H9 (cell line): ENCODE measurements around the gene CDR2. TPM values are rescaled to one million over a fixed set of nuclear protein-coding genes. Genes with fewer than 3 reads are reported as not detected.

Experiments
- DNase-seq: peaks from one replicate; pipeline ENCODE4 v3.0.0-alpha.2; 2017
- H2AFZ ChIP-seq: one replicate; pipeline ENCODE4 v1.6.1; 2013; ENCODE audit warnings: mild to moderate bottlenecking, low read length, control low read depth, moderate library complexity
- H2AK5ac ChIP-seq: 2 replicates; pipeline ENCODE4 v1.6.1; 2013; ENCODE audit warnings: low read length, control low read depth, mixed read lengths; ENCODE audit not compliant: insufficient read length
- H2BK120ac ChIP-seq: one replicate; pipeline ENCODE4 v1.6.1; 2013; ENCODE audit warnings: low read depth, mild to moderate bottlenecking, low read length, control low read depth, inconsistent platforms; ENCODE audit not compliant: poor library complexity, severe bottlenecking
- H2BK12ac ChIP-seq: 2 replicates; pipeline ENCODE4 v1.6.1; 2013; ENCODE audit warnings: low read length, control low read depth, mixed read lengths, low read depth; ENCODE audit not compliant: insufficient read length
- H2BK15ac ChIP-seq: 2 replicates; pipeline ENCODE4 v1.6.1; 2013; ENCODE audit warnings: low read depth, low read length, control low read depth
- H2BK20ac ChIP-seq: one replicate; pipeline ENCODE4 v1.6.1; 2013; ENCODE audit warnings: low read depth, mild to moderate bottlenecking, low read length, control low read depth, inconsistent platforms; ENCODE audit not compliant: poor library complexity, severe bottlenecking
- H2BK5ac ChIP-seq: 2 replicates; pipeline ENCODE4 v1.6.1; 2013; ENCODE audit warnings: low read length, control low read depth, mixed read lengths; ENCODE audit not compliant: insufficient read length
- H3K14ac ChIP-seq: 2 replicates; pipeline ENCODE4 v1.6.1; 2013; ENCODE audit warnings: low read length, control low read depth; ENCODE audit not compliant: insufficient read depth
- H3K18ac ChIP-seq: 2 replicates; pipeline ENCODE4 v1.6.1; 2013; ENCODE audit warnings: low read depth, mild to moderate bottlenecking, mixed read lengths, low read length, control low read depth; ENCODE audit not compliant: insufficient read length
- H3K23ac ChIP-seq: 2 replicates; pipeline ENCODE4 v1.6.1; 2013; ENCODE audit warnings: low read length, control low read depth, mixed read lengths, low read depth; ENCODE audit not compliant: insufficient read length
- H3K23me2 ChIP-seq: 2 replicates; pipeline ENCODE4 v1.6.1; 2013; ENCODE audit warnings: low read depth, mild to moderate bottlenecking, mixed read lengths, low read length, control low read depth; ENCODE audit not compliant: insufficient read length, poor library complexity, severe bottlenecking
- H3K27ac ChIP-seq: 2 replicates; pipeline ENCODE4 v1.5.1; 2013; ENCODE audit warnings: low read length, control low read depth, mixed read lengths, low read depth; ENCODE audit not compliant: insufficient read length
- H3K27me3 ChIP-seq: 2 replicates; pipeline ENCODE4 v1.6.1; 2013; ENCODE audit warnings: low read length, control low read depth, inconsistent platforms; ENCODE audit not compliant: insufficient read depth
- H3K4ac ChIP-seq: 2 replicates; pipeline ENCODE4 v1.6.1; 2013; ENCODE audit warnings: low read depth, mild to moderate bottlenecking, control low read depth, inconsistent platforms, low read length, moderate library complexity
- H3K4me1 ChIP-seq: 2 replicates; pipeline ENCODE4 v1.6.1; 2013; ENCODE audit warnings: low read length, control low read depth, inconsistent platforms; ENCODE audit not compliant: insufficient read depth
- H3K4me2 ChIP-seq: 2 replicates; pipeline ENCODE4 v1.6.1; 2013; ENCODE audit warnings: low read length, control low read depth, mixed read lengths; ENCODE audit not compliant: insufficient read length, insufficient read depth
- H3K56ac ChIP-seq: 2 replicates; pipeline ENCODE4 v1.6.1; 2013; ENCODE audit warnings: low read depth, mild to moderate bottlenecking, mixed read lengths, low read length, control low read depth; ENCODE audit not compliant: insufficient read length
- H3K79me1 ChIP-seq: 2 replicates; pipeline ENCODE4 v1.6.1; 2013; ENCODE audit warnings: low read depth, mild to moderate bottlenecking, moderate library complexity, low read length, control low read depth, inconsistent platforms; ENCODE audit not compliant: insufficient read depth, poor library complexity, severe bottlenecking
- H3K79me2 ChIP-seq: 2 replicates; pipeline ENCODE4 v1.6.1; 2013; ENCODE audit warnings: low read length, control low read depth, inconsistent platforms; ENCODE audit not compliant: insufficient read depth
- H3K9ac ChIP-seq: 2 replicates; pipeline ENCODE4 v1.6.1; 2013; ENCODE audit warnings: low read length, control low read depth, mixed read lengths; ENCODE audit not compliant: insufficient read length; ENCODE audit errors: extremely low read depth
- H3K9me3 ChIP-seq: one replicate; pipeline ENCODE4 v1.6.1; 2013; ENCODE audit warnings: low read depth, low read length, inconsistent platforms; ENCODE audit not compliant: control insufficient read depth
- H3T11ph ChIP-seq: one replicate; pipeline ENCODE4 v1.6.1; 2013; ENCODE audit warnings: mild to moderate bottlenecking, low read length, control low read depth, inconsistent platforms
- H4K20me1 ChIP-seq: one replicate; pipeline ENCODE4 v1.6.1; 2013; ENCODE audit not compliant: control insufficient read depth, insufficient read length, insufficient read depth
- H4K5ac ChIP-seq: 2 replicates; pipeline ENCODE4 v1.6.1; 2013; ENCODE audit warnings: low read depth, mild to moderate bottlenecking, mixed read lengths, low read length, control low read depth; ENCODE audit not compliant: insufficient read length
- H4K8ac ChIP-seq: replicated peaks from 2 replicates; pipeline ENCODE4 v1.6.1; 2013; ENCODE audit warnings: low read length, control low read depth, mixed read lengths, low read depth; ENCODE audit not compliant: insufficient read length
- H4K91ac ChIP-seq: 2 replicates; pipeline ENCODE4 v1.6.1; 2013; ENCODE audit warnings: low read depth, mild to moderate bottlenecking, moderate library complexity, mixed read lengths, low read length, control low read depth; ENCODE audit not compliant: insufficient read length
- H3K27ac Mint-ChIP-seq, 3 experiments: 2 replicates in 2 of 3; 3 replicates in 1 of 3; pipeline ENCODE4 v1.8.0; 2020 to 2021; ENCODE audit warnings: mixed read lengths in 3 of 3, mild to moderate bottlenecking in 1 of 3, moderate library complexity in 1 of 3
- H3K27me3 Mint-ChIP-seq: 2 replicates; pipeline ENCODE4 v1.8.0; 2021; ENCODE audit warnings: low read depth, mild to moderate bottlenecking, moderate library complexity, mixed read lengths
- H3K36me3 Mint-ChIP-seq, 3 experiments: 2 replicates in 2 of 3; 3 replicates in 1 of 3; pipeline ENCODE4 v1.8.0; 2020 to 2021; ENCODE audit warnings: low read depth in 3 of 3, mixed read lengths in 3 of 3; ENCODE audit not compliant: insufficient read depth in 1 of 3
- H3K4me1 Mint-ChIP-seq, 2 experiments: 2 replicates each; pipeline ENCODE4 v1.8.0; 2020; ENCODE audit warnings: mixed read lengths in 2 of 2
- H3K4me3 Mint-ChIP-seq, 2 experiments: 2 replicates in 1 of 2; 3 replicates in 1 of 2; pipeline ENCODE4 v1.8.0; 2020 to 2021; ENCODE audit warnings: mild to moderate bottlenecking in 2 of 2, mixed read lengths in 2 of 2, moderate library complexity in 1 of 2
- H3K9me3 Mint-ChIP-seq, 2 experiments: 2 replicates in 1 of 2; 3 replicates in 1 of 2; pipeline ENCODE4 v1.8.0; 2020; ENCODE audit warnings: mild to moderate bottlenecking in 2 of 2, mixed read lengths in 2 of 2, moderate library complexity in 1 of 2
- CTCF ChIP-seq: fragments of 200-600 bp; sonication (generic); conservative IDR thresholded peaks from 3 replicates; pipeline ENCODE4 v1.8.0; 2021; ENCODE audit warnings: antibody characterized with exemption, mild to moderate bottlenecking
- WGBS: extraction: QIAGEN DNeasy Blood & Tissue Kit; methylation state at CpG from one replicate; pipeline ENCODE4 v1.1.7; 2013; ENCODE audit warnings: missing lambda C conversion rate, low lambda C conversion rate, mixed read lengths; ENCODE audit not compliant: insufficient read length; ENCODE audit errors: extremely low coverage; 5-methylcytosine and 5-hydroxymethylcytosine counted together
- total RNA-seq: library from RNA; stranded (reverse); gene quantifications from 2 replicates; pipeline ENCODE4 v1.2.1, GENCODE V29; 2021

CDR2 gene
- total RNA-seq, 1 experiment from 2014 or later = 33.4 TPM

- H3K9me3 Mint-ChIP-seq = no peaks in the 10 kb centered on the region
- no peak overlapping the region for H3K23ac ChIP-seq
- H4K91ac ChIP-seq = no peak overlapping the region
- H4K5ac ChIP-seq = no peak overlapping the region
- H4K20me1 ChIP-seq = no peaks in the 10 kb centered on the region
- H2BK5ac ChIP-seq = no peak overlapping the region
- peaks cover 6 to 22% (median 21%) of the 10 kb centered on the region in 3 experiments; a peak in 6 of 7 replicates for H3K36me3 Mint-ChIP-seq
- H3K4me2 ChIP-seq = no peak overlapping the region
- no peak overlapping the region for H2AFZ ChIP-seq
- no peak overlapping the region for H2BK120ac ChIP-seq
- no peak overlapping the region for H3K27ac ChIP-seq
- H2BK15ac ChIP-seq = no peak overlapping the region
- H3K18ac ChIP-seq = no peak overlapping the region
- no peak overlapping the region for H2AK5ac ChIP-seq
- H3K4me1 ChIP-seq = peaks cover 10% of the 10 kb centered on the region; the same call in 1 of the 2 replicates
- H3K79me2 ChIP-seq = 0 out of 2 replicates have a peak, but pooled peaks cover 2% of the 10 kb centered on the region
- no peak overlapping the region for H2BK20ac ChIP-seq
- no peak for TF ChIP-seq CTCF
- H3K4me3 Mint-ChIP-seq = no peak overlapping the region
- H3K27ac Mint-ChIP-seq = no peak overlapping the region; a peak in 1 of 7 replicates
- no peak overlapping the region for H3T11ph ChIP-seq
- no CpG with 5 or more reads among the region's 1 CpG for WGBS
- no peaks in the 10 kb centered on the region for H3K79me1 ChIP-seq
- DNase-seq = no peak
- no peak overlapping the region for H3K56ac ChIP-seq
- no peak overlapping the region for H3K9ac ChIP-seq
- H4K8ac ChIP-seq = no peak overlapping the region
- H2BK12ac ChIP-seq = no peak overlapping the region
- H3K4ac ChIP-seq = no peak overlapping the region
- H3K14ac ChIP-seq = no peak overlapping the region
- H3K9me3 ChIP-seq = no peaks in the 10 kb centered on the region
- peaks cover 22 to 30% of the 10 kb centered on the region in 2 experiments for H3K4me1 Mint-ChIP-seq
- no peaks in the 10 kb centered on the region for H3K23me2 ChIP-seq
- no peaks in the 10 kb centered on the region for H3K27me3 ChIP-seq
- H3K27me3 Mint-ChIP-seq = no peaks in the 10 kb centered on the region
Measured at GRCh38 chr16:22357635-22357971, 16.8 kb downstream of the CDR2 start.
